GM21529 (cell line): ENCODE measurements around the gene UCK1.
"Not testable (repeated sequence)": the region's sequence is repeated elsewhere in the genome, so short reads cannot be mapped to it uniquely, and the experiment has no call there.

Experiments
- ATAC-seq: cut with Tn5 transposase; IDR thresholded peaks from one replicate; pipeline ENCODE4 v1.9.1; 2021; ENCODE audit not compliant: unreplicated experiment

Gene UCK1

DNA sequence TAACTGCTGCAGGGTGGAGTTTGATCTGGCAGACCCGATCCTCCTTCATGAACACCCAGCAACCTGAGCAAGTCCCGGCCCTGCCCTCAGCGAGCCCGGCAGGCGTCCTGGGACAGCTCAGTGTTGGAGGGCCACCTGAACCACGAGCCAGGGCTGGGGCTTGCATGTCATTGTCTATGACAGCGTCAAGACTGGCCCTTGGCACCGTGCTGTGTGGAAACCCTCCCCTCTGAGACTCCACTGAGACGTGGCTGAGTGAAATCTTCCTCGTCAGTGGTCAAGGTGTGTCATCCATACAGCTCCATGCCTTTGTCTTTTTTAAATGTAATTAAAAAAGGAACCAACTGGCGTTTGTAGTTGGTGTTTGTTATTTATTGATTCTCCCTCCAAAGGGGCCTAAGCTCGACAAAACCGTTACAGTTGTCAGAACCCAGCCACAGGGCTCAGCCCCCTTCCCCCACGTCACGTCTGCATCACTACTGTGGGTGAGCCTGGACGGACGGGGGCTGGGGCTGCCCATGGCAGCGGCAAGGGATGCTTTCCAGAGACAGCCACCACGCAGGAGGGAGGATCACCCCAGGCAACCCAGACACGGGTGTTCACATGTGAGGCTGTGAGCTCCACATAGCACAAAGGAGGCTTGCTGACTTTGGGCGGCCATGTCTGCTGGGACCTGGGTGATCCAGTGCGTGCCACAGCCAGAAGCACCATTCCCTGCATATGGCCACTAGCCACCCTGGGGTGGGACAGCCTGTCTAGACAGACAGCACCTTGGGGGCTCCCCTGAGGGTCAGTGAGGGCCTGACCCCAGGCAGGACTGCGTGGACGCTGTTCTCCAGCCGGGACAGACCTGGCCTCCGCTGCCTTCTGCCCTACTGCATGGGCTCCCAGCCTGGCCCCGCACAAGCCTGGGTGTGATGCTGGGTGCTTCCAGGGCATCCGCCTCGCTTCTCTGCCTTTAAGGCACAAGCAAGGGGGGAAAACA, 7.3 kb downstream of the UCK1 start:
- ATAC-seq, result no peak

DNA sequence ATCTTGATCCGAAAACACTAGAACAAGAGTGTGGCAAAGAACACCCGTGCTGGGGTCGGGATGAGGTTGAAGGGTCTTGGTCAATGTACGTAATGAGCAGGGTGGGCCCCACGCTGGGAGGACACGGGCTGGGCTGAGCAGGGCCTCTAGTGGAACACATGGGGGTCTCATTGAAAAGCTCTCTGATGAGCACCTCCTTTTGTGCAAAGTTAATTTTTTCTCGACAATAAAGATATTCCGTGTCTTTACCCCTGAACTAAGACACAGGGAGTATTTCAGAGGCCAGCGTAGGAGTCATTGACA, 8.0 kb downstream of the UCK1 start:
- ATAC-seq, result no peak

DNA sequence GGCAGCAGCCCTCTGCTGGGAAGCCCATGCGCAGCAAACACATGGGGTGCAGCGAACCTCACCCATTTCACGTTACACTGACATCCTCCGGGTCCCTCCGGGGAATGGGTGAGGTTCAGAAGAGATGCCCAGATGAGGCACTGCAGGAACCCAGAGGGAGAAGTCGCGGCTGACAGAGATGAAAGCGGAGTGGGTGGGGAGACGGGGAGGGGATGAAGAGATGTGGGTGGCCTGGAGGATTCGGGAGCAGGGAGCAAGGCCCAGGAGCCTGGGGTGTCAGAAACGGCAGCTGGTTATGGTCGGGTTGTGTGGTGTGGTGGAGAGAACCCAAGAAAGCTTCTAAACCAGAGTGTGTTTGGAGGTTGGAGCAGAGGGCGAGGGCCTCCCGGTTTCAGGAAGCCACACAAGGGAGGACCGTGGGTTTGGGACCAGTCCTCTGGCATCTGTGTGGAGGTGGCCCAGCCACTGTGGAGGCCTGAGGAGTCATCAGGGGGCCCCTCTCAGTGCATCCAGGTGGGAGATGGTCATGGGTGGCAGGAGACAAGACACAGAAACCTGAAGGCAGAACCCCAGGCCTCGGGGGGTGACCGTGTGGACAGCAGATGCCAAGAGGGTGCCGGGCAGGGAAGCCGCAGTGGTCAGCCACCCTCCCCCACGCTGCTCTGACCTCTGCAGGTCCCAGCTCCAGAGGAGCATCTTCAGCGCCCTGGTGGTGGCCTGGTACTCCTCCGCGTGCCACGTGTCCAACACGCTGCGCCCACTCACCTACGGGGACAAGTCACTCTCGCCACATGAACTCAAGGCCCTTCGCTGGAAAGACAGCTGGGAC, 8.6 kb downstream of the UCK1 start:
- ATAC-seq, result no peak

DNA sequence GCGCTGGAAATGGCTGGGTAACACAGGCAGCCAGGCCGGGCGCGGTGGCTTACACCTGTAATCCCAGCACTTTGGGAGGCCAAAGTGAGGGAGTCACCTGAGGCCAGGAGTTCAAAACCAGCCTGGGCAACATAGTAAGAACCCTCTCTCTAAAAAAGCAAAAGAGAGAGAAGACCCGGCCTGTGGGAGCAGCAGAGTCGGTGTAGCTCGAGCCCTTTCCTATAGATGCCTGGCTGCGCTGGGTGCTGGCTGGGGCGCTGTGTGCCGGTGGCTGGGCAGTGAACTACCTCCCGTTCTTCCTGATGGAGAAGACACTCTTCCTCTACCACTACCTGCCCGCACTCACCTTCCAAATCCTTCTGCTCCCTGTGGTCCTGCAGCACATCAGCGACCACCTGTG, 9.2 kb downstream of the UCK1 start:
- ATAC-seq, result no peak

- no peak for ATAC-seq
Observed at GRCh38 chr9:131521203-131521602, 9.9 kb downstream of the UCK1 start.

GRCh38 chr9:131520503-131520902, 10.6 kb downstream of the UCK1 start:
- ATAC-seq, result no peak

DNA sequence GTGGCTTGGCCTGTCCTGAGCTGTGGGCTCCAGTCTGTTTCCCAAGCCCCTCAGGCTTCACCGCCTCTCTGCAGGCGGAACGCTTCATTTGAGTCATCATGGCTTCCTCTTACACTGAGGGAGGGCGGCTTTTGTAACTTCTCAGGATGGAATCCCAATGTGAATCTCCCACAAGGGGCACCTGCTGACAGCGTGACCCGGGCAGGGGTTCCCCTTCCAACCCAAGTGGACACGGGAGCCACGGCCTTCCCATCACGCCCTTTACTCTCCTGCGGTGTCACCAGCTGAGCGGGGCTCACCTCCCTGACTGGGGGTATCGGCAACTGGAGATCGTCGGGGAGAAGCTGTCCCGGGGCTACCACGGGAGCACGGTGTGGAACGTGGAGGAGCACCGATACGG, 12.5 kb downstream of the UCK1 start:
- no peak for ATAC-seq

DNA sequence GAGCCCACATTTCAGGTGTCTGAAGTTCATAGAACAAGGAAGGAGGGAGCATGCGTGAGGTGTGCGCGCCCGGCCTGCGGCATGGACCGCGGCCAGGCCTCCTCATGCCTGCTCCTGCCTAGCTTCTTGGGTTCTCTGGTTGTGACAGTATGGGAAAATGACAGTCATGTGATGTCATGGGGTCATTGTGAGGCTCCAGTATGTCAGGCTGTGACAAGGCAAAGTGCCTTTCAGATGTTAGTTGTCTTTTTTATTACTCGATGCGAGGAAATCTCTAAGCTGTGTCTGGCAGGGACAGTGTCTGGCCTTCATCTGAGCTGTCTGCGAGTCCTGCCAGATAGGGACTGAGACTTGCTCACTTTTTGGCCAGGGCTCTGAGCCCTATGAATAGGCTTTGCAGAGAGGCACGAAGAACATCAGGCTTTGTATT, 13.3 kb downstream of the UCK1 start:
- ATAC-seq, result no peak

DNA sequence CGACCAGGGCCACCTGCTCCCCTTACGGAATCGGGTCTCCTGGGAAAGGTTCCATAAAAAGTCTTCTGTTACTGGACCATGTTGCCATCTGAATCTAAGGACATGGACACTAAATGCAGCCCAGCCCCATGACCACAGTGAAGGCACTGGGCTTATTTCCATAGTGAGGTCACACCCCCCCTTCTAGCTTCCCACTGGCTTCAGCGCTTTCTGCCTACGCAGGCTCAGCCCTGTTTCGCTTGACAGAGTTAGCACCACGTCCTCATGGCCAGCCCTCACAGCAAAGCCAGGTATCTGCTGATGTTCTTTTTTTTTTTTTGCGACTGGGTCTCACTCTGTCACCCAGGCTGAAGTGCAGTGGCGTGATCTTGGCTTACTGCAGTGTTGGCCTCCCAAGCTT, 14.1 kb downstream of the UCK1 start:
- ATAC-seq, result no peak

DNA sequence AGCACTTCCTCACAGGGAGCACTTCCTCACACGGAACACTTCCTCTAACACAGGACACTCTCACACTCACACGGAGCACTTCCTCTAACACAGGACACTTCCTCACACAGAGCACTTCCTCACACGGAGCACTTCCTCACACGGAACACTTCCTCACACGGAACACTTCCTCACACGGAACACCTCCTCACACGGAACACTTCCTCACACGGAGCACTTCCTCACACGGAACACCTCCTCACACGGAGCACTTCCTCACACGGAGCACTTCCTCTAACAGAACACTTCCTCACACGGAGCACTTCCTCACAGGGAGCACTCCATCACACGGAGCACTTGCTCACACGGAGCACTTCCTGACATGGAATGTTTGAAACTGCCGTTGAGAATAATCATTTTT, 15.0 kb downstream of the UCK1 start:
- no peak for ATAC-seq

DNA sequence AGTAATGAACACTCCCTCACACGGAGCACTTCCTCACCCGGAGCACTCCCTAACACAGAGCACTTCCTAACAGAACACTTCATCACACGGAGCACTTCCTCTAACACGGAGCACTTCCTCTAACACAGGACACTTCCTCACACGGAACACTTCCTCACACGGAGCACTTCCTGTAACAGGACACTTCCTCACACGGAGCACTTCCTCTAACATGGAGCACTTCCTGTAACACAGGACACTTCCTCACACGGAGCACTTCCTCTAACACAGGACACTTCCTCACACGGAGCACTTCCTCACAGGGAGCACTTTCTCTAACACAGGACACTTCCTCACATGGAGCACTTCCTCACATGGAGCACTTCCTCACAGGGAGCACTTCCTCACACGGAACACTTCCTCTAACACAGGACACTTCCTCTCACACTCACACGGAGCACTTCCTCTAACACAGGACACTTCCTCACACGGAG, 15.5 kb downstream of the UCK1 start:
- not testable (repeated sequence) for ATAC-seq

DNA sequence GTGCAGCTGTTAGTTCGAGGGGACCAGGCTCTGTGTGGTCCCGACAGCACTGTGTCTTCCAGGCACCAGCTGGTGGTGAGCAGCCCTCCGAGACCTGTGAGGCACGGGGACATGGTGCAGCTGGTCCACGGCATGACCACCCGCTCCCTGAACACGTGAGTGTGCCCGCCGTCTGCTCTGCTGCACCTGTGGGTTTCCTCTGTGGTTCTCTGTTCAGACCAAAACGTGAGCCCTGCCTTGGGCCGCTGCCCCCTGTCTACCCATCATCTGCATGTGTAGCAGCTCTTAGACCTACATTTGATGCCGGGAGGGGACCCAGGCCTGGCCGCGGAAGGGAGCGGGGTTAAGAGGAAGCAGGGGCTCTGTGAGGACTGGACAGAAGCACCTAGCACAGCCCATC, 17.9 kb downstream of the UCK1 start:
- ATAC-seq, result no peak

DNA sequence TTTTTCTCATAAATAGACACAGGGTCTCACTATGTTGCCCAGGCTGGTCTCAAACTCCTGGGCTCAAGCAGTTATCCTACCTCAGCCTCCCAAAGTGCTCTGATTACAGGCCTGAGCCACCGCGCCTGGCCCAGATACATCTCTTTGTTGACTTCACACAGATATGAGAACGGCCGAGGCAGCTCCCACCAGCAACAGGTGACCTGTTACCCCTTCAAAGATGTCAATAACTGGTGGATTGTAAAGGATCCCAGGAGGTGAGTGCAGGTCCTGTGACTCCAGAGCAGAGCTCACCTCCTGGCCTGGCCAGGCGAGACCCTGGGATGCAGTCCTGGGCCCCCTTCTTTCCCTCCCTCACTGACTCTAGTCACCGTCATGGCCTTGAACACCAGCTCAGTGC, 19.2 kb downstream of the UCK1 start:
- no peak for ATAC-seq

DNA sequence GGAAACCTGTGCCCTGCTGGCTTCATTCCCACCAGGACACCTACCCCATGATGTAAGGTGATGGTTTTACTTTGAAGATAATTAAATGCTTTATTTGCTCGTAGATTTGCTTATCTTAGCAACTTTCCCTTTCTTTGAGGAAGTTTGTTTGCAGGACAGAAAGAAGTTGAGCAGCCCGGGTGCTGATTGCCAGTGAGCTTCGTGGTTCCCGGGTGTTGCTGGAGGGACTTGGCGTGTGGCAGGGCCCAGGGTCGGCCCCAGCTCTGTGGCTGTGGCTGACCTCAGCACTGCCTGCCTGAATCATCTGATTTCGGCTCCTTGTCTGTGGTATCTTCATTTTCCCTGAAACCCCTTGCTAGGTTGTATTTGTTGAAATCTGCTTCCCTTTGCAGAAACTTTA, 19.6 kb downstream of the UCK1 start:
- ATAC-seq, result no peak

DNA sequence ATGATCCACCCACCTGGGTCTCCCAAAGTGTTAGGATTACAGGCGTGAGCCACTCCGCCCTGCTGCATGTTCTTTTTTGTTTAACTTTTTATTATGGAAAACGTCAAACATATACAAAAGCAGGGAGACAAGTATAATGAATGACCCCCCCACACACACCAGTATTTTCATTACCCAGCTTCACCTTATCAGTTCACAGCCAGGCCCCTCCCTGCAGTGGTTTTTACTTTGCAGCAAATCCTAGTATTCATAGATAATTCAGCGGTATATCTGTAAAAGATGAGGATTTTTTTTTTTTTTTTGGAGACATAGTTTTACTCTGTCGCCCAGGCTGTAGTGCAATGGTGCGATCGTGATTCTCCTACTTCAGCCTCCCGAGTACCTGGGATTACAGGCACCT, 26.1 kb downstream of the UCK1 start:
- ATAC-seq, result no peak

DNA sequence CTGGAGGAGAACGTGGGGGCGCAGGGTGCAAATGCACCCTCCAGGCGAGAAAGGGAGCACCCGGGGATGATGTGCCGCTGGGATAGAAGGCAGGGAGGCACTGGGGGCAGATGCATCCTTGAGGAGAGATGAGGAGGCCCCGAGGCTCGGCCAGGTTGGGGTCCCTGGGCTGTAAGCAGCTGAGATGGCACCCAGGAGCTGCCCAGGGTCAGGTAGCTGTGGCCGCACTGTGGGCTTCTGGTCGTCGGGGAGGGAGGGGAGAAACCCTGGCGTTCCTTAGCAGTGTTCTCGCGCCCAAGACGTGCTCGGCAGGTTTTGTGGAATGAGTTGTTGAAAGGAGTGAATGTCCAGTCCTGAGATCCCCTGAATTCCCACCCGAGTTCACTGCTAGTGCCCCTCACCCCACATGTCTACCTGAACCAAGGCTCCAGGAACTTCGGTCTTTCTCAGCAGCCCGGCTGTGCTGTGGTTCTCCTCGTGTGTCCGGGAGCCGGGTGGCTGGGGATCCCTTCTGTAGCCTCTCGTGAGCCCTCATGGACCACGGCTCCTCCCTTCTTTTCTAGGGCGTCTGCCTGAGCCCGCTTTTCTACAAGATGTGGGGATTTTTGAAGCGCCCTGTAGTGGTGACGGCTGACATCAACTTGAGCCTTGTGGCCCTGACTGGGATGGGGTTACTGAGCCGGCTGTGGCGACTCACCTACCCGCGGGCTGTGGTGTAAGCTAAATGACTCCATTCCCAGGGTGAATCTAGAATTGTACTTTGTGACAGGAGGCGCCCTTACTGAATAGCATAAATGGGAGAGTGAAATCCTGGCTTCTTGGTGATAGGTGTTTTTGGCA, 27.2 kb downstream of the UCK1 start:
- no peak for ATAC-seq

DNA sequence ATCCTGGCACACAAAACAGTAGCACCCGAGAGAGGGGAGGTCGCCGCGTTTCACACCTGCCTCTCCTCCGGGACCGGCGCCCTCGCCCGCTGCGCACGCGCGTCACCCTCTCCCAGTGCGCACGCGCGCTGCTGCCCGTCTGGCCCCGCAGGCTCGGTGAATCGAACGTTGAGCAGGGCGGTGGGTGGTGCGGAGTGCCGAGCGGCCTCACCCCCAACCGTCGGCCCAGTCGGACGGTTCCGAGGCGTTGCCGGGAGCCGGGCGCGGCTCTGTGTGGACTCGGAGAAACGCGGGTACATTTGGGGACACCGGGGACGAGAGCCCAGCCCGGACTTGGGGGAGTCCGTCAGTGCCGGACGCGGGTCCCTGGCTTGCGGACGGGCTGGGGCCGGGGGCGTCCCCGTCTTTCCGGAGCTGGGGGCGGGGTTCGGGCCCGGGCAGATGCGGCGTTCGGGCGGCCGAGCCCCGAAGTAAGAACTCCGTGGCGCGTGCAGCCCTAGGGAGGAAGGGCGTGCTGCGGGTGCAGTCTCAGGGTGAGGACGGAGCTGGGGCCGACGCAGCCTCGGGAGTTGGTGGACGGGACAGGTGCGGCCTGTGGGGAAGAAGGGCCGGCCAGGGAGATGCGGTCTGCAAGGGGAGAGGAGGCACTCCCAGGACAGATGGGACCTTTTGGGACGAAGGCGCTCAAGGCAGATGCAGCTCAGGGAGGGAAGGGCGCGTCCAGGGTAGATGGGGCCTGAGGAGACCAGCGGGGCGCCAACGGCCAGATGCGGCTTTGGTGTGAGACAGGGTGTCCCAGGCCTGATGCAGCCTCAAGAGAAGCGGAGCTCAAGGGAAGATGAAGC, 28.1 kb downstream of the UCK1 start, which contains the start of gene POMT1:
Gene POMT1 (plus strand): TSS at position 138 of the 845 bp plus-strand sequence. CDS start 1,301 bp downstream, outside the sequence.
- peak; percentile 79 for ATAC-seq

GRCh38 chr9:131500939-131501541, 30.0 kb downstream of the UCK1 start:
- ATAC-seq, result no peak

DNA sequence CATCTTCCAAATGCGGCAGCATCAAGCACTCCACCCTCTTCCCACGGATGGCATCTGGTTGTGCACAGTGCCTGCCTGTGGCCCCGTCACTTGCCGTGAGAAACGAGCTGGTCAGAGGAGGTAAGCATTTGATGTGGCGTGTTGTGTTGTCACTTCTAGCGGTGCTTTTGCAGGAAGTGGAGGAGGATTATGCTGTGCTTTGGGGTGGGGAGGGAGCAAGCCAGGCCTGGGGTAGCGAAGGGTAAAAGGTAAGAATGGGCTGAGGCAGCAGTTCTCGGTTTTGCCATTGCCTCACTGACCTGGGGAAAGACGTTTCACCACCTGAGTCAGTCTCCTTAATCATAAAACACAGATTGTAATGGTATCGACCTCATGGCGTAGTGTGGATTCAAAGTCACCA, 30.7 kb downstream of the UCK1 start:
- ATAC-seq, result no peak
